Activated naive CD4-positive, alpha-beta T cell treated with anti-CD3 and anti-CD28 coated beads for 36 hours (primary cell): ENCODE results near the gene PRPF8. TPM values are rescaled to one million over a fixed set of nuclear protein-coding genes. Genes with fewer than 3 reads are reported as not detected.

Experiments used
- CTCF ChIA-PET: fragments of 350-600 bp; sonication (Branson Sonifier 250); formaldehyde crosslinking; loops from one replicate; lab custom pipeline; 2021; ENCODE audit warnings: antibody characterized with exemption; lab: Charles Lee
- DNase-seq: peaks from one replicate; pipeline ENCODE4 v3.0.0-alpha.2; 2020
- H3K27ac Mint-ChIP-seq: one replicate; pipeline ENCODE4 v1.8.0; 2021; ENCODE audit warnings: mild to moderate bottlenecking, mixed read lengths
- H3K27me3 Mint-ChIP-seq: one replicate; pipeline ENCODE4 v1.8.0; 2021; ENCODE audit warnings: low read depth, mixed read lengths
- H3K36me3 Mint-ChIP-seq: one replicate; pipeline ENCODE4 v1.8.0; 2021; ENCODE audit warnings: low read depth, mixed read lengths
- H3K4me1 Mint-ChIP-seq: one replicate; pipeline ENCODE4 v1.8.0; 2021; ENCODE audit warnings: low read depth, mixed read lengths
- H3K4me3 Mint-ChIP-seq: one replicate; pipeline ENCODE4 v1.8.0; 2021; ENCODE audit warnings: mild to moderate bottlenecking, moderate library complexity, mixed read lengths
- H3K9me3 Mint-ChIP-seq: one replicate; pipeline ENCODE4 v1.8.0; 2021; ENCODE audit warnings: mixed read lengths
- intact Hi-C: fragments of 100-400 bp; cut with micrococcal nuclease; formaldehyde crosslinking; loops from one replicate; pipeline ENCODE4 v1.15.1; 2023
- total RNA-seq, 2 experiments: library from RNA; stranded (reverse); gene quantifications; one replicate each; pipeline ENCODE4 v1.2.3, GENCODE V29; 2021

Gene PRPF8
- total RNA-seq, 2 experiments from 2014 or later, result 458 to 479 TPM

DNA sequence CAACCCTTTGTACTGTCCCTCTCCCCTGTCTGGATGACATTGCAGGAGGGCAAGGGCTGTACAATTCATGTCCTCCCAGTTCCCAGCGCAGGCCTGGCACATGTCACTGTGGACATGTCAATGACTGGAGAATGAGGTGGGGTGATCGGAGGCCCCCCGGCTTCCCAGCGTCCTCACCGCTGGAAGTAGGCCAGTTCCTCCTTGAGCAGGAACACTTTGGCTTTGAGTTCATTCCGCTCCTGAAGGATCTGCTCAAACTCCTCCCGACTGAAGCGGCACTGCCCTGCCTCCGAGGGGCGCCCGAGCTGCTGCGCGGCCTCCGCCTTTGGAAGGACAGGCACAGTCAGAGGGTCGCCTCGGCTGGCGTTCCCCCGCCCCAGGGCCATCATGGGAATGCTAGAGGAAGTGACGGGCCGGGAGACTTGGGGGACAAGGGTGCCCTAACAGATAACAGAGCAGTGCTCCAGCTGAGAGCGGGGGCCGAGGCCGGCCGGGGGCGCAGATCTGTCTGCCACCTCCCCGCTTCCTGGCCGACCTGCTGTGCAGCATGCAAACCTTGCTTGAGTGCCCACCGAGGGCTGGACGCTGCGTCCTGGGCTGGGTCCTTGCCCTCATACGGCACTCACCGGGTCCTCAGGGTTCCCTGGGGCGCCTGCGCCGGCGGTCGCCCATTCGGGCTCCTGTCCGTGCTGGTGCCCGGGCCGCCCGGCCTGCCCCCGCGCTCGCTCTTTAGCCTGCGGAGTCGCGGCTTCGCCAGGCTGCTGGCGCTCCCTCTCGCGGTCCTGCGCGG lies 36.3 kb downstream of the PRPF8 start:
- Mint-ChIP-seq H3K4me3 (peak overlapping the region; percentile 62), H3K4me1 (peaks cover 43% of the 10 kb centered on the region), H3K27ac (no peak overlapping the region), H3K27me3 (no peaks in the 10 kb centered on the region), H3K9me3 (no peaks in the 10 kb centered on the region), H3K36me3 (peaks cover 18% of the 10 kb centered on the region)
- intact Hi-C loops, result loop anchor here (2.0 to 5.0 kb wide), 2 partner anchors 86 to 179 kb away; partner anchors contain the start of genes PITPNA and SMYD4
- DNase-seq, result no peak
- CTCF ChIA-PET, result interaction anchor here (0.5 to 2.9 kb wide), 13 partner anchors 10 to 194 kb away, joined by 3 to 13 read pairs (median 3); no protein-coding TSS in a partner anchor

DNA sequence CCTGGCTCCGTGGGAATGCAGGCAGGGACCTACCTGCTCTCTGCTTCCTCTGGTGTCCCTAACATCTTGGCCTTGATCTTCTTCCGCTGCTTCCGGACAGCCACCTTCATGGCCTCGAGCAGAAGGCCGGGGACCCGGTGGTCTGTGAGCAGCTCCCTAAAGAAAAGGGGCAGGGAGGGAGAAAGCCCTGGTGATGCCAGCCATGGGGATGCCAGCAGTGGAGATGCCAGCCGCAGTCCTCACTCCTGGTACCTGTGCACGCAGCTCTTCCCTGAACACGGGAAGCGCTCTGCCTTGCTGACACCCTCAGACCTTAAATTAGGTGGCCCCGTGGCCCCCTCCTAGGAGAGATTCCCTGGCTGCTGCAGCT lies 36.9 kb downstream of the PRPF8 start:
- no peak overlapping the region for H3K27ac Mint-ChIP-seq
- CTCF ChIA-PET, result interaction anchor here (0.9 to 2.9 kb wide), 7 partner anchors 9 to 74 kb away, joined by 3 to 13 read pairs (median 4); no protein-coding TSS in a partner anchor
- intact Hi-C loops, result loop anchor here (2.0 to 5.0 kb wide), 2 partner anchors 85 to 180 kb away; partner anchors contain the start of genes PITPNA and SMYD4
- no peaks in the 10 kb centered on the region for H3K9me3 Mint-ChIP-seq
- peaks cover 12% of the 10 kb centered on the region for H3K36me3 Mint-ChIP-seq
- no peak overlapping the region for H3K4me3 Mint-ChIP-seq
- no peaks in the 10 kb centered on the region for H3K27me3 Mint-ChIP-seq
- DNase-seq, result no peak
- H3K4me1 Mint-ChIP-seq, result peaks cover 43% of the 10 kb centered on the region

DNA sequence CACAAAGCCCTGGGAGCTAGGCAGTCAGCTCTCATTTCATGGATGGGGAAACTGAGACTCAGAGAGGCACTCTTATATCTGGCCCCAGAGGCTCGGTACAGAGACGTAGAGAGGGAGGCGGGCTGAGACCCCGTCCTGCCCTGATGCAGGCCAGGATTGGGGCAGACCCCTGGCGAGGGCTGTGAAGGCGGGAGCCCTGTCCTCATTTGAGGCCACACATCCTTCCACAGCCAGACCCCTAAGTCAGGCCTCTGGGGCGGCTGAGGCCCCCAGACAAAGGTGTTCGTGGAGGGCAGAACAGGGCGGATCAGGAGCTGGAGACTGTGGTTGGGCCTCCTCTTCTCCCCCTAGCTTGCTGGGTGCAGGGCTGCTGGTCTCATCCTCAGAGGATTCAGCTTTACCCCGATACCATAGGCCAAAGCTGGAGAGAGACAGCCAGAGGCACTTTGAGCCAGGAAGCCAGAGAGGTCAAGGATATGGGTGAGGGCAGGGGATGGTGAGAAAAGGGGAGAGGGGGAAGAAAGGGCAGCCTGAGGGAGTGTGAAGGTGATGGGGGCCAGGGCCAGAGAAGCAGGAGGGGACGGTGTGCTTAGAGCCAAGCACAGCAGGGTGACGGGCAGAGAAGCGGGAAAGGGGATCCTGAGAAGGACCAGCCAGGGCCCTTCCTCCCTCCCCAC lies 38.3 kb downstream of the PRPF8 start:
- DNase-seq, result no peak
- H3K36me3 Mint-ChIP-seq, result peaks cover 5% of the 10 kb centered on the region
- no peaks in the 10 kb centered on the region for H3K27me3 Mint-ChIP-seq
- H3K4me1 Mint-ChIP-seq, result peaks cover 41% of the 10 kb centered on the region
- CTCF ChIA-PET, result interaction anchor here (0.6 to 1.9 kb wide), 2 partner anchors 13 to 72 kb away, joined by 3 to 8 read pairs; no protein-coding TSS in a partner anchor
- H3K27ac Mint-ChIP-seq, result no peak overlapping the region
- no peak overlapping the region for H3K4me3 Mint-ChIP-seq
- no peaks in the 10 kb centered on the region for H3K9me3 Mint-ChIP-seq
- intact Hi-C loops, result loop anchor here (5.0 kb wide), 1 partner anchor 181 kb away; the partner anchor contains the start of gene SMYD4

DNA sequence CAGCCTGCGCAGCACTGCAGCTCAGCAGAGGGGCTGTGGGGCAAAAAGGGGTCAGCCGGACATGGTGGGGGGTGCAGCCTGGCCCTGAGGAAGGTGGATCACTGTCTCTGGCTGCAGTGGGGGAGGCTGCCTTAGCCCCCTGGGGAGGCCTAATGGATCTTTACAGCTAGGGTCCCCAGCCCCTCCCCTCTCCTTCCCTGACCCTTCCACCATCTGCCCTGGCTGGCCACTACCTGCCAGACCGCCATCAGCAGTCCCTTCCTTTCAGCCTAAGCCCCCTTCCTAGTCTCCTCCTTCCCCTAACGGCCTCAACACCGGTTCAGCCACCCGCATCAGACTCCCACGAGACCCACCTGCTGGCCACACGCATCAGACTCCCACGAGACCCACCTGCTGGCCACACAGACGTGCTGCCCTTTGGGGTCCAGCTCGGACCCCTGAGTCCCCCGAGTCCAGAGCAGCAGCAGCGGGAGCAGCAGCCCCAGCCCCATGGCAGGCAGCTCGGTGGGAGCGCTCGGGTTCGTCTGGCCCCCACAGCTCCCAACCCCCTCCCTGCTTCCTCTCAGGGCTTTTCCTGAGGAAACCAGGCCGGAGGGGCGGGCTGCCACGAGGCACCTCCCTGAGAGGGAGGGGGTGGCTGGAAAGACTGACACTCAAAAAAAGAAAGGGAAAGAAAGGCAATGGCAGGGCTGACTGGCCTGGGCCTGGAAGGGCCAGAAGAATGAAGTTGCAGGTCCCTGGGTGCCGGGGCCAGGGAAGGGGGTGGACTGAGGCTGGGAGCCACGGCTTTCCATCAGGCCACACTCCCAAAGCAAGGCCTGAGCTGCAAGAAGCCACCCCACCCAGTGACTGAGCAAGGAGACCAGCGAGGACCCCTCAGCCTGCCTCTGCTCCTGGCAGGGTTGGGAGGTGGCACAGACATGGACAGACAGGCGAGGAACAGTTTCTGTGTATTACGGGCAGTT lies 39.2 kb downstream of the PRPF8 start, which contains the start of gene SCARF1:
SCARF1 (minus strand) TSS at position 526 of the 965 bp plus-strand sequence; CDS start at position 491, 35 bp downstream.
- Mint-ChIP-seq H3K4me3 (peak within 1 kb of the TSS; percentile 60), H3K27me3 (no peaks in the 10 kb centered on the region), H3K27ac (no peak within 1 kb of the TSS), H3K36me3 (no peaks in the 10 kb centered on the region), H3K9me3 (no peaks in the 10 kb centered on the region), H3K4me1 (peaks cover 36% of the 10 kb centered on the region)
- CTCF ChIA-PET, result interaction anchor here (0.6 to 1.2 kb wide), 3 partner anchors 12 to 72 kb away, joined by 3 to 5 read pairs (median 3); no protein-coding TSS in a partner anchor
- DNase-seq, result no peak
- intact Hi-C loops, result loop anchor here (5.0 kb wide), 1 partner anchor 182 kb away; the partner anchor contains the start of gene SMYD4

DNA sequence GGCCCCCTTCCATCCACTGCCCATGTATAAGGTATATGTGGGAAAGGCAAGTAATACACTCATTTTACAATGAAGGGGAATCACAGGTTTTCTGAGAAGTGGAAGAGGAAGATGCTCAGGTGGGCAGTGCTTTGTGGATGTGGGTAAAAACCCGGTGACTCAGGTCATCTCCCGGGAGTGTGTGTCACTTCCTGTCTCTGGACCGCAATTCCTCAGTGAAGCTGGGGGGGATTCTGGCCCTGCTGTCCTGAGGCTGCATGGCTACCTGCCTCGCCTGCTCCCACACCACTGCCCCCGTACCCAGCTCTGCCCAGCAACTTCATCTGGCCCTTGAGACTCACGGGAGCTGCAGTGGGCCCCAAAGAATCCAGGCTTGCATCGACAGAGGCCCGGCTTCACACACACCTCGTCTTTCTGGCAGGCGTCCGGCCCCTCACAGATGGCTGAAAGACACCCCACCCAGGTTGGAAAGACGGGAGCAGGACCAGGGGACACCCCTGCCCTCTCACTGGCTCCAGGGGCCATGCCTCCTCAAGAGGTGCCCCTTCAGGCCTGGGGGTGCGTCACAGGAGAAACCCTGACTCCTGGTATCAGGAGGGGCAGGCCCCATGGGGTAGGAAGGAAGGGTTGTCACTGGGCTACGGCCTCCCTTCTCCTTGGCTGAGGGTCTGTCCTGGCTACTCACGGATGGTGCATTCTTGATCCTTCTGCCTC lies 40.0 kb downstream of the PRPF8 start:
- Mint-ChIP-seq H3K4me1 (peaks cover 31% of the 10 kb centered on the region), H3K27me3 (no peaks in the 10 kb centered on the region), H3K36me3 (no peaks in the 10 kb centered on the region), H3K27ac (peak overlapping the region; percentile 77), H3K9me3 (no peaks in the 10 kb centered on the region), H3K4me3 (peak overlapping the region; percentile 60)
- CTCF ChIA-PET, result interaction anchor here (0.7 to 1.2 kb wide), 2 partner anchors 14 to 71 kb away, joined by 3 to 5 read pairs; no protein-coding TSS in a partner anchor
- peak; percentile 72 for DNase-seq
- intact Hi-C loops, result loop anchor here (1.0 to 5.0 kb wide), 2 partner anchors 72 to 183 kb away; partner anchors contain the start of gene SMYD4

DNA sequence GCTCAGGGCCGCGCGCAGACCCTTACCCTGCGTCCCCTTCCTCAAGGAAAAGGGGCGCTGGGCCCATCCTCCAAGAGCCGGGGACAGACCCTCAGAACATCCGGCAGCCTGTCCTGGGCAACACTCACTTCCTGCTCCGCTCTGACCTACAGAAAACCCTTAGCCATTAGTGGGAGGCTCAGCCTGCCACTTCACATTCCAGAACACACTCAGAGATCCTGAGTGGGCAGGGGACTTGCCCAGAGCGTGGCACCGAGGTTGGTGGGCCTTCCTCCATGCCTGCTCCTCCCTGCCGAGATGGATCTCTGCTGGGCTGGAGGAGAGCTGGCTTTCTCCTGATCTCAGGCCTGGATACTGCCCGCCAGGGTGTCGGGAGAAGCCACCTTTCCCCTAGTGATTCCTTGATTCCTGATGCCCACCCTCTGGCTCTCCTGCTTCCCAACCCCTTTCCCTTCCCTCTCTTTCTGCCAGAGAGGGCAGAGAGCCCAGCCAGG lies 40.6 kb downstream of the PRPF8 start:
- Mint-ChIP-seq H3K27me3 (no peaks in the 10 kb centered on the region), H3K4me3 (peak overlapping the region; percentile 60), H3K9me3 (no peaks in the 10 kb centered on the region), H3K36me3 (no peaks in the 10 kb centered on the region), H3K27ac (peak overlapping the region; percentile 77), H3K4me1 (peaks cover 31% of the 10 kb centered on the region)
- CTCF ChIA-PET, result interaction anchor here (0.7 kb wide), 1 partner anchor 70 kb away, joined by 3 read pairs; no protein-coding TSS in a partner anchor
- intact Hi-C loops, result loop anchor here (1.0 kb wide), 1 partner anchor 72 kb away; no protein-coding TSS in a partner anchor
- DNase-seq, result no peak

DNA sequence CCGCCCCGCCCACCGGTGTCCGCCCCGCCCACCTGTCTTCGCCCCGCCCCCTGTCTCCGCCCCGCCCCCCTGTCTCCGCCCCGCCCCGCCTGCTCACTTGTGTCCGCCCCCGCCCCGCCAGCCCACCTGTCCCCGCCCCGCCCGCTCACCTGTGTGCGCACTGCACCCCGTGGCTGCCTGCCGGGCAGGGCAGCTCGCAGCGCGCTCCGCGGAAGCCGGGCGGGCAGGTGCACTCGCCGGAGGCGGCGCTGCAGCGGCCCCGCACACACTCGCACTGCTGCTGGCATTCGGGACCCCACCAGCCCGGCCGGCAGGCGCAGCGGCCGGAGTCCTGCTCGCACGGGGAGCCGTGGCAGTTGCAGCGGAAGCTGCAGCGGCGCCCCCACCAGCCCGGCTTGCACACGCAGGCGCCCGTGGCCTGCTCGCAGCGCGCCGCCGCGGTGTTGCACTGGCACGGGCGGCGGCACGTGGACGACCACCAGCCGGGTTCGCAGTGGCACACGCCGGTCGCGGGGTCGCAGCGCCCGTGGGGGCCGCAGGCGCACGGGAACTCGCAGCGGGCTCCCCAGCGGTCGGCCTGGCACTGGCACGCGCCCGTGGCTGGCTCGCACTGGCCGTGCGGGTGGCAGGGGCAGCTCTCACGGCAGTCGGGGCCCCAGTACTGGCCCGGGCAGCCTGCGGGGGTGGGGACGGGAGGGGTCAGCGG lies 41.2 kb downstream of the PRPF8 start:
- Mint-ChIP-seq H3K9me3 (no peaks in the 10 kb centered on the region), H3K4me3 (no peak overlapping the region), H3K27ac (no peak overlapping the region), H3K4me1 (peaks cover 31% of the 10 kb centered on the region), H3K27me3 (no peaks in the 10 kb centered on the region), H3K36me3 (no peaks in the 10 kb centered on the region)
- CTCF ChIA-PET, result interaction anchor here (0.7 kb wide), 1 partner anchor 69 kb away, joined by 3 read pairs; no protein-coding TSS in a partner anchor
- DNase-seq, result peak; percentile 45
- intact Hi-C loops, result no loop called here

DNA sequence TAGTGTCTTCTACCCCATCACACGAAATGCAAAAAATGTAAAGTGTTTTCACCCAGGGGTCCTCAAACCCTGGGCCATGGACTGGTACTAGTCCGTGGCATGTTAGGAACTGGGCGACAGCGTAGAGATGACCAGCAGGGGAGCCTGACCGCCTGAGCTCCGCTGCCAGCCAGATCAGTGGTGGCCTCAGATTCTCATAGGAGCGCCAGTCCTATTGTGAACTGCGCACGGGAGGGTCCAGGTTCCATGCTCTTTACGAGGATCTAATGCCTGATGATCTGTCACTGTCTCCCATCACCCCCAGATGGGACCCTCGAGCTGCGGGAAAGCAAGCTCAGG lies 43.6 kb downstream of the PRPF8 start:
- intact Hi-C loops, result no loop called here

DNA sequence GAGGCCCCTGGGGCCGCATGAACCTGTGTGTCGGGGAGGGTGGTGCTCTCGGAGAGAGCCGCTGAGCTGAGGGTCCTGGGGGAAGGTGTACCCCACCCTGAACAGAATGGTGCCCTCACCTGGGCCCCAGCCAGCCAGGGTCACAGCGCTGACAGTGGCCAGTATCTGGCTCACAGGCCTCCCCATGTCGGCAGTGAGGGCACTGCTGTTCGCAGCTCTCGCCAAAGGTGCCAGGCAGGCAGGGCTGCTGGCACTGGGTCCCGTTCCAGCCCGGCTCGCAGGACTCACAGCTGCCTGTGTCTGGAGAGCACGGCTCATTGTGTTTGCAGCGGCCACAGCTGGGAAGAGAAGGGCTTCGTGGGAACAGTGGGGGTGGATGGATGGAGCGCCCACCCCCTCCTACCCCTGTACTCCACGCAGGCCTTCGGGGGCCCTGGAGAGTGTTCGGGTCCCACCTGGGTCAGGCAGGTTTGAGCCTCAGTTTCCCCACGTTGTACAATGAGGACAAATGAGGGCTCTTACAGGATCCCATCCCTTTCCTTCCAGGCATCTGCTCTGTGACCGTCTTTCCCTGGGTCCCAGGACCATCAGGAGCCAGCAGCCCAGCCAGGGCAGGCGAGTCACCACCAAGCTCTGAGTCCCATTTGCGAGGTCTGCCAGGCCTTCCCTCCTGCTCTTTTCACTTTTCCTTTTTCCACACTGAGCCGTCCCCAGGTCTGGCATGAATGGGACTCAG lies 44.2 kb downstream of the PRPF8 start:
- H3K9me3 Mint-ChIP-seq, result no peaks in the 10 kb centered on the region
- no peak overlapping the region for H3K4me3 Mint-ChIP-seq
- intact Hi-C loops, result no loop called here
- CTCF ChIA-PET, result interaction anchor here (1.0 kb wide), 1 partner anchor 22 kb away, joined by 3 read pairs; no protein-coding TSS in a partner anchor
- H3K4me1 Mint-ChIP-seq, result peaks cover 16% of the 10 kb centered on the region
- H3K27ac Mint-ChIP-seq, result no peak overlapping the region
- no peaks in the 10 kb centered on the region for H3K27me3 Mint-ChIP-seq
- no peak for DNase-seq
- H3K36me3 Mint-ChIP-seq, result no peaks in the 10 kb centered on the region

More for the DNA sequence above, 43.6 kb downstream of the PRPF8 start:
- H3K9me3 Mint-ChIP-seq, result no peaks in the 10 kb centered on the region
- peaks cover 22% of the 10 kb centered on the region for H3K4me1 Mint-ChIP-seq
- no peak for DNase-seq
- no peak overlapping the region for H3K4me3 Mint-ChIP-seq
- no peak overlapping the region for H3K27ac Mint-ChIP-seq
- CTCF ChIA-PET, result interaction anchor here (1.0 kb wide), 1 partner anchor 22 kb away, joined by 3 read pairs; no protein-coding TSS in a partner anchor
- H3K36me3 Mint-ChIP-seq, result no peaks in the 10 kb centered on the region
- no peaks in the 10 kb centered on the region for H3K27me3 Mint-ChIP-seq
